ENCODE data around the gene GSG1L. TPM values are rescaled to one million over a fixed set of nuclear protein-coding genes. Genes with fewer than 3 reads are reported as not detected.
"Not testable (repeated sequence)": the region's sequence is repeated elsewhere in the genome, so short reads cannot be mapped to it uniquely, and the experiment has no call there.

Gene GSG1L
- total and polyA plus RNA-seq, 9 of the 15 experiments (the other 6 are each of a cell fraction or from before 2014, with no cell fraction given): not detected

- ATAC-seq; H3K27ac ChIP-seq (ENCODE audit: extremely low read depth, low read depth, low read length); H3K4me1 ChIP-seq (replicated peaks in 1 of 2; ENCODE audit: control insufficient read depth in 2 of 2, insufficient read depth in 2 of 2, low read length in 2 of 2); H3K9me3 ChIP-seq (replicated peaks; ENCODE audit: control insufficient read depth, insufficient read depth, low read depth, low read length); H3K79me2 ChIP-seq (ENCODE audit: control insufficient read depth, insufficient read depth, low read length); H2AFZ ChIP-seq (ENCODE audit: low read depth, low read length); H3K9ac ChIP-seq (ENCODE audit: insufficient read depth in 1 of 2, low read depth in 2 of 2, low read length in 2 of 2); DNase-seq (ENCODE audit: extremely low read depth in 1 of 4, low spot score in 3 of 4); FAIRE-seq; CTCF ChIA-PET (ENCODE audit: low intra/inter-chr PET ratio); in situ Hi-C loops (cut with MboI); H3K36me3 ChIP-seq (ENCODE audit: control insufficient read depth, insufficient read depth, low read length); intact Hi-C loops (cut with micrococcal nuclease); H3K9me1 ChIP-seq (ENCODE audit: control insufficient read depth, insufficient read depth, low read length); H3K4me3 ChIP-seq; H3K27me3 ChIP-seq (ENCODE audit: control insufficient read depth in 2 of 2, insufficient read depth in 2 of 2, low read length in 2 of 2); POLR2A ChIA-PET; BruUV-seq (replicated peaks); H4K20me1 ChIP-seq (replicated peaks; ENCODE audit: control insufficient read depth, insufficient read depth, low read length); H3K4me2 ChIP-seq (ENCODE audit: insufficient read depth, low read length): not testable (repeated sequence)
- TF ChIP-seq STAT5A (IDR thresholded peaks at IDR 0.05; ENCODE audit: borderline replicate concordance, low read length): peak; percentile 60; the same call in 1 of the 2 replicates
- TF ChIP-seq SRF (CRISPR knock-in tag; IDR thresholded peaks at IDR 0.05): peak in 1 of 2 experiments; percentile 74; a peak in 1 of 4 replicates
- TF ChIP-seq RFX1 (IDR thresholded peaks at IDR 0.05): peak; percentile 58; the same call in 1 of the 2 replicates
- WGBS (ENCODE audit: insufficient coverage, low coverage, missing lambda C conversion rate): 0% methylated on average over 1 of the region's 1 CpG
Observed at GRCh38 chr16:27872627-27873026, 190.9 kb downstream of the GSG1L start.

- no peak overlapping the region for H2AFZ ChIP-seq (ENCODE audit: low read depth, low read length)
- no peaks in the 10 kb centered on the region for H3K36me3 ChIP-seq (ENCODE audit: control insufficient read depth, insufficient read depth, low read length)
- in situ Hi-C loops (cut with MboI) (no loop called here), intact Hi-C loops (cut with micrococcal nuclease) (no loop called here)
- H3K4me1 ChIP-seq (replicated peaks in 1 of 2; ENCODE audit: control insufficient read depth in 2 of 2, insufficient read depth in 2 of 2, low read length in 2 of 2): peaks cover 0 to 2% of the 10 kb centered on the region in 2 experiments; a peak in 1 of 5 replicates
- no peaks in the 10 kb centered on the region for H3K9me1 ChIP-seq (ENCODE audit: control insufficient read depth, insufficient read depth, low read length)
- H3K9ac ChIP-seq (ENCODE audit: insufficient read depth in 1 of 2, low read depth in 2 of 2, low read length in 2 of 2): no peak overlapping the region
- POLR2A ChIA-PET: no interaction called here
- H3K79me2 ChIP-seq (ENCODE audit: control insufficient read depth, insufficient read depth, low read length): no peaks in the 10 kb centered on the region
- no peak overlapping the region for H3K27ac ChIP-seq (ENCODE audit: extremely low read depth, low read depth, low read length)
- H3K9me3 ChIP-seq (replicated peaks; ENCODE audit: control insufficient read depth, insufficient read depth, low read depth, low read length): peaks cover 6% of the 10 kb centered on the region; the same call in 1 of the 2 replicates
- 0 out of 5 replicates have a peak, but pooled peaks cover 0 to 3% of the 10 kb centered on the region in 2 experiments for H3K27me3 ChIP-seq (ENCODE audit: control insufficient read depth in 2 of 2, insufficient read depth in 2 of 2, low read length in 2 of 2)
- CTCF ChIA-PET (ENCODE audit: low intra/inter-chr PET ratio): no interaction called here
- no peak for FAIRE-seq
- BruUV-seq (replicated peaks): no TSS peak
- WGBS (ENCODE audit: insufficient coverage, low coverage, missing lambda C conversion rate): 0% methylated on average over 4 of the region's 4 CpGs
- ATAC-seq: no peak
- no peak overlapping the region for H3K4me3 ChIP-seq
- no peak for DNase-seq (ENCODE audit: extremely low read depth in 1 of 4, low spot score in 3 of 4)
- H4K20me1 ChIP-seq (replicated peaks; ENCODE audit: control insufficient read depth, insufficient read depth, low read length): no peaks in the 10 kb centered on the region
- no peak overlapping the region for H3K4me2 ChIP-seq (ENCODE audit: insufficient read depth, low read length)
- TF ChIP-seq HDAC1 (IDR thresholded peaks at IDR 0.05) (no peak), ZNF639 (CRISPR knock-in tag; conservative IDR thresholded peaks at IDR 0.05 in 1 of 2, IDR thresholded peaks at IDR 0.05 in 1 of 2) (no peak), ZNF280A (IDR thresholded peaks at IDR 0.05; ENCODE audit: low read depth, partially characterized antibody) (no peak), E2F8 (IDR thresholded peaks at IDR 0.05; ENCODE audit: low read depth, partially characterized antibody) (no peak), PTRF (tag; IDR thresholded peaks at IDR 0.05) (no peak)
Observed at GRCh38 chr16:27870116-27870798, 193.3 kb downstream of the GSG1L start.

All from K562 (cell line).